ENCODE measurements around the gene POU2F2. TPM values are rescaled to one million over a fixed set of nuclear protein-coding genes. Genes with fewer than 3 reads are reported as not detected.

The POU2F2 gene
- total RNA-seq = 0.65 to 0.93 TPM (median 0.66 TPM) in 3 replicates

- DNase-seq (ENCODE audit: low spot score in 2 of 2, unreplicated experiment in 2 of 2) = no peak
- H3K36me3 Mint-ChIP-seq = no peaks in the 10 kb centered on the region
- no peak within 1 kb of the TSS for H3K4me3 Mint-ChIP-seq
- TF ChIP-seq CTCF (IDR thresholded peaks at IDR 0.05; ENCODE audit: unreplicated experiment) = no peak
- H3K4me1 Mint-ChIP-seq = no peaks in the 10 kb centered on the region
- no peak within 1 kb of the TSS for H3K27ac Mint-ChIP-seq
- H3K9me3 Mint-ChIP-seq = no peaks in the 10 kb centered on the region
- peaks cover 87% of the 10 kb centered on the region for H3K27me3 Mint-ChIP-seq (ENCODE audit: low read depth)
Observed at GRCh38 chr19:42132030-42132628, at the start of gene POU2F2. TSS of gene POU2F2 (minus strand) at chr19:42132446. CDS start at chr19:42132411, 35 bp downstream.

GRCh38 chr19:42178791-42179674 lies 46.8 kb upstream of the POU2F2 start:
- Mint-ChIP-seq H3K27ac (no peak overlapping the region), H3K27me3 (ENCODE audit: low read depth) (peaks cover 47% of the 10 kb centered on the region), H3K4me3 (no peak overlapping the region), H3K9me3 (no peaks in the 10 kb centered on the region), H3K36me3 (no peaks in the 10 kb centered on the region), H3K4me1 (peaks cover 5% of the 10 kb centered on the region)
- peak; percentile 29 for TF ChIP-seq CTCF (IDR thresholded peaks at IDR 0.05; ENCODE audit: unreplicated experiment)
- no peak for DNase-seq (ENCODE audit: low spot score in 2 of 2, unreplicated experiment in 2 of 2)

- H3K4me3 Mint-ChIP-seq = no peak overlapping the region
- no peaks in the 10 kb centered on the region for H3K36me3 Mint-ChIP-seq
- DNase-seq (ENCODE audit: low spot score in 2 of 2, unreplicated experiment in 2 of 2) = no peak
- no peak overlapping the region for H3K27ac Mint-ChIP-seq
- H3K9me3 Mint-ChIP-seq = no peaks in the 10 kb centered on the region
- H3K4me1 Mint-ChIP-seq = peaks cover 5% of the 10 kb centered on the region
- no peak for TF ChIP-seq CTCF (IDR thresholded peaks at IDR 0.05; ENCODE audit: unreplicated experiment)
- peaks cover 50% of the 10 kb centered on the region for H3K27me3 Mint-ChIP-seq (ENCODE audit: low read depth)
Observed at GRCh38 chr19:42177686-42178019, 45.4 kb upstream of the POU2F2 start.

GRCh38 chr19:42176990-42177685 lies 44.9 kb upstream of the POU2F2 start:
- Mint-ChIP-seq H3K4me3 (no peak overlapping the region), H3K27ac (no peak overlapping the region), H3K27me3 (ENCODE audit: low read depth) (peaks cover 50% of the 10 kb centered on the region), H3K9me3 (no peaks in the 10 kb centered on the region), H3K36me3 (no peaks in the 10 kb centered on the region), H3K4me1 (peaks cover 5% of the 10 kb centered on the region)
- TF ChIP-seq CTCF (IDR thresholded peaks at IDR 0.05; ENCODE audit: unreplicated experiment) = no peak
- DNase-seq (ENCODE audit: low spot score in 2 of 2, unreplicated experiment in 2 of 2) = peak; percentile 66 to 85

- H3K9me3 Mint-ChIP-seq = no peaks in the 10 kb centered on the region
- peaks cover 50% of the 10 kb centered on the region for H3K27me3 Mint-ChIP-seq (ENCODE audit: low read depth)
- peak in 1 of 2 experiments; percentile 45 for DNase-seq (ENCODE audit: low spot score in 2 of 2, unreplicated experiment in 2 of 2)
- TF ChIP-seq CTCF (IDR thresholded peaks at IDR 0.05; ENCODE audit: unreplicated experiment) = no peak
- peak overlapping the region; percentile 67 for H3K4me3 Mint-ChIP-seq
- no peak overlapping the region for H3K27ac Mint-ChIP-seq
- H3K4me1 Mint-ChIP-seq = peaks cover 5% of the 10 kb centered on the region
- H3K36me3 Mint-ChIP-seq = no peaks in the 10 kb centered on the region
Observed at GRCh38 chr19:42176649-42176989, 44.4 kb upstream of the POU2F2 start.

Measured in mesothelial cell of epicardium (in vitro differentiated cells).